Esophagus squamous epithelium (tissue), 5 donors: ENCODE measurements around the gene GH1. TPM values are rescaled to one million over a fixed set of nuclear protein-coding genes. Genes with fewer than 3 reads are reported as not detected.
"Not testable (repeated sequence)": the region's sequence is repeated elsewhere in the genome, so short reads cannot be mapped to it uniquely, and the experiment has no call there.

ENCODE experiments used
- DNase-seq: peaks from one replicate; lab custom pipeline; 2025; lab: John Stamatoyannopoulos, UW
- H3K27ac ChIP-seq, 4 donors: fragments of 200-600 bp; sonication (generic); one replicate each; pipeline ENCODE4 v1.5.1; 2016 to 2019; ENCODE audit warnings: mild to moderate bottlenecking in 1 of 4
- H3K27me3 ChIP-seq, 4 donors: fragments of 200-600 bp; sonication (generic); 1 replicate in 3 of 4; 2 replicates in 1 of 4; pipeline versions ENCODE4 v1.5.1 to v1.6.0; 2017 to 2021; ENCODE audit warnings: antibody characterized with exemption in 1 of 4
- H3K36me3 ChIP-seq, 3 donors: fragments of 200-600 bp; sonication (generic); one replicate each; pipeline ENCODE4 v1.5.1; 2016 to 2019
- H3K4me1 ChIP-seq, 3 donors: fragments of 200-600 bp; sonication (generic); one replicate each; pipeline ENCODE4 v1.5.1; 2017 to 2019
- H3K4me3 ChIP-seq, 4 donors: fragments of 200-600 bp; sonication (generic); 1 replicate in 3 of 4; 2 replicates in 1 of 4; pipeline ENCODE4 v1.5.1; 2016 to 2019; ENCODE audit warnings: mild to moderate bottlenecking in 2 of 4, moderate library complexity in 1 of 4
- H3K9me3 ChIP-seq, 3 donors: fragments of 200-600 bp; sonication (generic); one replicate each; pipeline ENCODE4 v1.5.1; 2016 to 2019
- WGBS, 2 donors: methylation state at CpG; one replicate each; pipeline ENCODE4 v1.1.5; 2018; 5-methylcytosine and 5-hydroxymethylcytosine counted together
- intact Hi-C: fragments of 100-400 bp; cut with DNase I; formaldehyde crosslinking; loops from one replicate; pipeline ENCODE4 v1.15.0; 2022
- small RNA-seq, 4 donors: library from RNA; depleted of rRNA; stranded (forward); fragments of <200 nt; gene quantifications; one replicate each; pipeline ENCODE3, GENCODE V24; 2016
- total RNA-seq, 4 donors: library from RNA; depleted of rRNA; stranded (reverse); fragments of >200 nt; gene quantifications; one replicate each; pipeline ENCODE4 v1.1.0, GENCODE V29; 2016
- donor health status: DM: yes; HTN: yes; CAD: no.

Gene GH1
- total RNA-seq, 4 donors from 2014 or later: not detected

DNA sequence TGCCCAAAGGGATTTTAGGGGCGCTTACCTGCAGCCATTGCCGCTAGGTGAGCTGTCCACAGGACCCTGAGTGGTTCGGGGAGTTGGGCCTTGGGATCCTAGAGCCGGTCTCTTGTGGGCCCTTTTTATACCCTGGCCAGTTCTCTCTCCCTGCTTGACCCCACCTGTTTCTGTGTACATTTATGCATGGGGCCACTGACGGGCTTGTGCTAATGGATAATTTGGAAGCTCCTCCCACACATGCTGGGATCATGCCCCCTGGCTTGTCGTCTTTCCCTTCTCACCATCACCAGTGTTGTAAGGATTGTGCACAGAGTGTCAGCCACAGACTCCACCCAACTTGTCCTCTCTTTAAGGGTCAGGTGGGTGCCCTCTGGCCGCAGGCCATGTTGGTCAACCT, 45.1 kb downstream of the GH1 start, which contains the start of gene CSH2:
TSS of gene CSH2 (minus strand) at position 101 of the 400 bp plus-strand sequence. CDS start at position 38, 63 bp downstream.
- DNase-seq, H3K9me3 ChIP-seq, intact Hi-C loops, H3K27me3 ChIP-seq, H3K4me1 ChIP-seq, H3K4me3 ChIP-seq, H3K27ac ChIP-seq, H3K36me3 ChIP-seq: not testable (repeated sequence)
- no CpG with 5 or more reads among the region's 7 CpGs for WGBS, 2 donors

DNA sequence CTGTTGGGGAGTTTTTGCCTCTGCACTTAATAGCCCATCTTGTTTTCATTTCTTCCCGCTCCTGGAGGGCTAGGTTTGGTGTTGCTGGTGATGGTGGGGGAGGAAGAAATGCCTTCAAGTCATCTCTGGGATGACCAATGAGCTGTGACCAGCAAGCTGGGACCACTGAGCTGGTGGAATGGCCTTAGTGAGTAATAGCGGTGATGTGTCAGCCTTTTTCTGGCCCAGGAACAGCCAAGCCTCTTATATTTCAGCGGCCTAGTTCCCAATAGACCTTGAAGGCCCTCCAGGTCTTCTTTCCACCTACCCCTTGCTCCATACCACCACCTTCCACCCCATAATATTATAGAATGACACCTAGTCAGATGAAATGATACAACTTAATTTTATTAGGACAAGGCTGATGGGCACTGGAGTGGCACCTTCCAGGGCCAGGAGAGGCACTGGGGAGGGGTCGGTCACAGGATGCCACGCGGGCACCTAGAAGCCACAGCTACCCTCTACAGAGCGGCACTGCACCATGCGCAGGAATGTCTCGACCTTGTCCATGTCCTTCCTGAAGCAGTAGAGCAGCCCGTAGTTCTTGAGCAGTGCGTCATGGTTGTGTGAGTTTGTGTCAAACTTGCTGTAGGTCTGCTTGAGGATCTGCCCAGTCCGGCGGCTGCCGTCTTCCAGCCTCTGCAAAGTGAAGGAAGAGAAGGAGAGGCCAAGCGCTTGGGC, 46.8 kb downstream of the GH1 start:
- H3K27me3 ChIP-seq, intact Hi-C loops, H3K36me3 ChIP-seq, H3K9me3 ChIP-seq, H3K4me3 ChIP-seq, H3K27ac ChIP-seq, DNase-seq, H3K4me1 ChIP-seq: not testable (repeated sequence)
- 89% methylated on average over 11 to 13 of the region's 15 CpGs for WGBS, 2 donors

DNA sequence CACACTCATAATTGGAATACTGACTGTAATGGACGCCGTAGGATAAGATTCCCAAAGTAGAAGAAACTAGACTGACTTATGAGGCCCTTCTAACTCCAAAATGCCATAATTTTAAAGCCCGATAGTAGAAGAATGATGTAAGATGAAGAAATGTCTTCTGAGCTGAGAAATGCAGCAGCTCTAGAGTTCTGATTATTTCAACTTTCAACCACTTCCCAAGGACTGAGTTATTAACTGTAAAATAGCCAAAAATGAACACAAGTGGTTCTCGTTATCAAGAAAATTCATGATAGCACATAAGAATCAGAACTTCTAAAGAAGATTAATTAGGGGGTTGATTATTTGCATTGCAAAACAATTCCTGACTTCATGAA, 48.4 kb downstream of the GH1 start:
- H3K27me3 ChIP-seq, H3K4me1 ChIP-seq, intact Hi-C loops, DNase-seq, H3K9me3 ChIP-seq, H3K4me3 ChIP-seq, H3K27ac ChIP-seq, H3K36me3 ChIP-seq: not testable (repeated sequence)
- 78 to 82% methylated on average over 4 of the region's 4 CpGs for WGBS, 2 donors

DNA sequence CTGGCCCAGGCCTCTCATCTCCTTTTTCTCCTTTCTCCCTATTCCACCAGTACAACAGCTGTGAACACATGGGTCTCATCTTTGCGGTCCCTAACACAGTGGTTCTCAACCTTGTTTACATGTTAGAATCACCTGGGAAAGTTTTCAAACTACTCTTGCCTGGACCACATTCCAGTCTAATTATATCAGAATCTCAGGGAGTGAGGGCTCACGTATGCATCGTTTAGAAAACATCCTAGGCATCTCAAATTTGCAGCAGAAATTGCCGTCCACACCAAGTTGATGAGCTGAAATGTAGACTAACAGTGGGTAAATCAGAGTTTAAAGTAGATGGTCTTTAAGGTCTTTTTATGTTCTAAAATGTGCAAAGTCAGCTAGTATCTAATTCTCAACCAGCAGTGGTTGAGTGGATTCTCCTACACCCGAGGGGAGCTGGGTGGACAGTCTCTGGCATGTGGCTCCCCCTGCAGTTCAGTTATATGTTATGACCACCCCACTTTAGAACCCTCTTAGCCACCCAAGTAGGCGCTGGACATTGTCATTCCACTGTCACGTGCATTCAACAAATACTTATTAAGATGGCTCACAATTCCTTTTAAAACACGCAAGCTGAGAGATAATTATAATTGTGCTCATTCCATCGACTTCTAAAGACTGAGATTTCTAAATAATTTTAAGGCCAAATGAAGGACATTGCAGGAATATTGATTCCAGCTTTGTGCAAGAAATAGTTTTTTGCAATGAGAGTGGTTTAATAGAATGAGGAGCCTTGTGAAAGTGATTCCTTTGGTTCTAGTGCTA, 48.9 kb downstream of the GH1 start:
- WGBS, 2 donors: 37 to 52% methylated on average over 8 to 9 of the region's 9 CpGs
- intact Hi-C loops, DNase-seq, H3K36me3 ChIP-seq, H3K4me1 ChIP-seq, H3K27ac ChIP-seq, H3K27me3 ChIP-seq, H3K4me3 ChIP-seq, H3K9me3 ChIP-seq: not testable (repeated sequence)

Small RNA genes within 50 kb of the gene (small RNA-seq; reads per million reads assigned to genes)
- 0 reads per million in 4 donors for gene AC040958.1
- gene AC127029.1: 0 reads per million in 4 donors
- 0 reads per million in 4 donors for gene GH1

Other genes starting within 250 kb of the GH1 start
- gene LIMD2, start 218.7 kb downstream of the GH1 start, total RNA-seq: 1 to 10 TPM; 1.6 to 8.5 (median 4.7) TPM
- 10 to 100 TPM in 3 of 4 donors, 1 to 10 TPM in 1; 9.2 to 25.4 (median 18.6) TPM for gene STRADA, start 177.0 kb downstream of the GH1 start, total RNA-seq
- gene CCDC47, start 145.2 kb downstream of the GH1 start, total RNA-seq: 10 to 100 TPM; 55.9 to 66.4 (median 63.7) TPM
- 10 to 100 TPM; 27.1 to 88.5 (median 51.9) TPM for gene DDX42, start 144.7 kb downstream of the GH1 start, total RNA-seq
- gene PSMC5, start 91.4 kb downstream of the GH1 start, total RNA-seq: 10 to 100 TPM; 55.0 to 87.9 (median 80.7) TPM
- gene FTSJ3, start 91.2 kb downstream of the GH1 start, total RNA-seq: 10 to 100 TPM; 19.8 to 52.3 (median 29.0) TPM
- gene SMARCD2, start 76.2 kb downstream of the GH1 start, total RNA-seq: 100 to 1,000 TPM; 111 to 161 (median 133) TPM
- gene CSH2, start 45.2 kb downstream of the GH1 start, total RNA-seq: not detected
- not detected for gene GH2, start 36.9 kb downstream of the GH1 start, total RNA-seq
- gene CSH1, start 22.3 kb downstream of the GH1 start, total RNA-seq: not detected
- not detected for gene CSHL1, start 7.6 kb downstream of the GH1 start, total RNA-seq
- gene CD79B, start 13.5 kb upstream of the GH1 start, total RNA-seq: 1 to 10 TPM in 3 of 4 donors, not detected in 1; 1.1 to 2.0 (median 1.3) TPM
- gene SCN4A, start 54.1 kb upstream of the GH1 start, total RNA-seq: under 1 TPM in 2 of 4 donors, not detected in 2; under 0.01 to 0.12 TPM
- gene PRR29, start 79.5 kb upstream of the GH1 start, total RNA-seq: under 1 TPM in 1 of 4 donors, not detected in 3; 0.09 TPM
- gene ICAM2, start 101.8 kb upstream of the GH1 start, total RNA-seq: 10 to 100 TPM in 2 of 4 donors, 1 to 10 TPM in 1, not detected in 1; 2.8 to 28.8 (median 11.8) TPM
- 10 to 100 TPM in 3 of 4 donors, 1 to 10 TPM in 1; 9.2 to 19.1 (median 15.1) TPM for gene ERN1, start 211.3 kb upstream of the GH1 start, total RNA-seq